Eye (tissue), 1 donor: ENCODE data around the gene YBEY.
"Not testable (repeated sequence)": the region's sequence is repeated elsewhere in the genome, so short reads cannot be mapped to it uniquely, and the experiment has no call there.

ENCODE experiments used
- DNase-seq: peaks from one replicate; pipeline ENCODE4 v3.0.0-alpha.2; 2015

YBEY gene, protein sequence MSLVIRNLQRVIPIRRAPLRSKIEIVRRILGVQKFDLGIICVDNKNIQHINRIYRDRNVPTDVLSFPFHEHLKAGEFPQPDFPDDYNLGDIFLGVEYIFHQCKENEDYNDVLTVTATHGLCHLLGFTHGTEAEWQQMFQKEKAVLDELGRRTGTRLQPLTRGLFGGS

DNA sequence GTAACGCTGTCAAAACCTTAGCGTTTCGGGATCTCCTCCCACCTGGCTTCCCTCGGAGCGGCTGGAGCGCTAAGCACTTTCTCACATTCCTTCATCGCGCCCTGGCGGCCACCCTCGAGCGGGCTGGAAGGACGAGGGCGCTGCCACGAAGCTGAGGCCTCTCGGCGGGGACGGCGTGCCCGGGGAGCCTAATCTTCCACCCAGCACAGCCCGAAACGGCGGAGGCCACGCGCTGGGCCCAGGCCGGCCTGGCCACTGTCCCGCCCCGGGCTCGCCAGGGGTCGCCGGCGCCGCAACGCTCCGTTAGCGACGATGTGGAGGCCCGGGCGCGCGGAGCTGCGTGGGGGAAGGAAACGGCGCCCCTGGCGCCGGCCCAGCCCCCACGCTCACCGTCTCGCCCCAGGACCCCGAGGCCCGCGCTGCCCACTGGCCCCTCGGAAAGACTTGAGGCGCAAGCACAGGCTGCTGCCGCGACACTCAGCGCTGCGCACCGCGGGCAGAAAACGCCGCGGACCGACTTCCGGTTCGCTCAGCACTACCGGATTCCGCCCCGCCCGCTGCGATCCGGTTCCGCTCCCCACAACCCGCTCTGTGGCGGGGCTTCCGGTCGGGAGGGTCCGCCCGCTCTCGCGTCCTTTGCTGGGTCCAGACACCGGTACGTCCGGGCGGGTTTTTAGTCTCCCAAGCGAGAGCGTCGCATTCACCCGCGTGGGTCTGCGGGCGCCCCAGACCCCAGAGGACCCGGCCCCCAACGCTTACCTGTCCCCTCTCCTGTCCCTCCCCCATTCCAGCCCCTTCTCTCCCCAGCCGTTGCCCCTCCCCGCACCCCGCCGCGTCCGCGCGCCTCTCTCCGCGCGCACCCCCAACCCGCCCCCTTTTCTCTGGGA lies at the start of gene YBEY:
Gene YBEY (plus strand): TSS at position 582 of the 887 bp plus-strand sequence. CDS start 572 bp downstream, outside the sequence.
- DNase-seq: peak; percentile 95

DNA sequence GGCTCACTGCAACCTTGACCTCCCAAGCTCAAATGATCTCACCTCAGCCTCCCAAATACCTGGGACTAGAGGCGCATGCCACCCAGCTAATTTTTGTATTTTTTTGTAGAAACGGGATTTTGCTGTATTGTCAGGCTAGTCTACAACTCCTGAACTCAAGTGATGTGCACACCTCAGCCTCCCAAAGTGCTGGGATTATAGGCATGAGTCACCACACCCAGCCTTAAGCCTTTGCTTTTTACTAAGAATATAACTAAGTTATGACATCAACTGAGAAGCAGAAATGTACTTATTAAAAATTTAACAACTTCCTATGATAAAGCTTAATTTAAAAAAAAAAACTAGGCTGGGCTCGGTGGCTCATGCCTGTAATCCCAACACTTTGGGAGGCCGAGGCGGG lies 48.7 kb upstream of the YBEY start:
- DNase-seq: no peak

DNA sequence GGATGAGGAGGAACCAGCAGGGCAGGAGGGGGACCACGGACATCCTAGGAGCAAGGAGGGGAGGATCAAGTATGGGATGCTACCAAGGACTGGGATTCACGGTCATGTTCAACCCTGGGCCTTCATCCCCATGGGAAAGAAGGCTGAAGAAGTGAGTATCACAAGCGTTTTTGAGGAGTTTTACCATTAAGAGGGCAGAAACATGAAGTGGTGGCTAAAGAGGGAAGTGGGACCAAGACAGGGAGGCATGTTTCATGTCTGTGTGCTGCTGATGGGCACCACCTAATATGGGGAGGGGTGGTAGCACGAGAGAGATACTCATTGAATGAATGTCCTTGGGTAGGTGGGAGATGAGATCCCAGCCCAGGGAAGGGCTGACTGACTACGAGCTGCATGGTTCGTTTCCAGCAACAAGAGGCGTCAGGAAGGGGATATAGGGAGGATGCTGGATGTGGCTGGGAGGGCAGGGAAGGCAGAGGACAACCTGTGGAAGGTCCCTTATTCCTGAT lies 46.3 kb upstream of the YBEY start:
- DNase-seq: no peak

DNA sequence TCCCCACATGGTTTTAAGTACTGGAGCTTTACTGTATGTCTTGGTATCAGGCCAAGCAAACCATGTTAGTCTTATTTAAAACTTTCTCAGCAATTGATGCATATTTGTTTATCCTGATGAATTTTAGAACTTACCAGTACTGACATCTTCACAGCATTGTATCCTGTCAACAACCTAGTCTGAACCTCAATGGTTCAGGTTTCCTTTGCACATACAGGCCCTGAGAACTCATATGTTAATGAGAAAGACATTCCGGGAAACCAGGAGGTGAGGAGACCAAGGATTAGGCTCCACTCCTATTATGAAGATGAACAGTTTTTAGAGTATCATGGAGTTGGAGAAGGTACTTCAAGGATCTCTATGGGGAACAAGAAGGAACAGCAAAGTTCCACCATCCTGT lies 44.6 kb upstream of the YBEY start:
- DNase-seq: not testable (repeated sequence)

DNA sequence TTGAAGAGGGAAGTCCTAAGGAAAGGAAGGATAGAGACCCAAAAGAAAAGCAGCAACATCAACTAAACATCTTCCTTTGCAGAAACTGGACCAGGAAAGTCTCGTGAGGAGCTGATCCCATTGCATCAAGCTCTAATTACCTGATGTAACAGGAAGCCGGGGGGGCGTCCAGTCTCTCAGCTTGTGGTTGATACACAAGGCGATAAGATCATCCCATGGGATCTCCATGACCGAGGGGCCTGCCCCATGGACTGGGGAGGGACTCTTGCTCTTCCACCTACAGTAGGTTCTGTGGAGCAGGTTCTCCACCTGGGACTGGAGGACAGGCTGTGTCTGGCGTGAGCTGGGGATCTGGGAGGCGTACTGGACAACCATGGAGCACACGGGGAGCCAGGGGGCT lies 42.8 kb upstream of the YBEY start:
- DNase-seq: no peak

DNA sequence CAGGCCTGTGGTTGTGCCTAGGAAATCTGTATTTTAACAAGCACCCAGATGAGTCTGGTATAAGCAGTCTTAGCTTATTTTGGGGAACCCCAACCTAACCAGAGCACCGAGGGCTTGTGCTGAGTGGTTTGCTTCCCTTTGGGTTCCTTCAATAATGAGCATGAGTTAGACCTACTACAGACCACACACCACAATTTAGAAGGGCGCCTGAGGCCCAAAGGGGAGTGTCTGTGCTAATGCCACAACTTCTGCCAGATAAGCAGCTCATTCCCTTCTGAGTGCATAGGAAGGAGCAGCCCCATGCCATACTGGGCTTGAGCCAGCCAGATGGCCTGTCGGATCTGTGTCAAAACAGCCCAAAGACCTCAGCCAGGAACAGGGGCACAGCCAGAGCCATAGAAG lies 42.2 kb upstream of the YBEY start:
- DNase-seq: no peak

DNA sequence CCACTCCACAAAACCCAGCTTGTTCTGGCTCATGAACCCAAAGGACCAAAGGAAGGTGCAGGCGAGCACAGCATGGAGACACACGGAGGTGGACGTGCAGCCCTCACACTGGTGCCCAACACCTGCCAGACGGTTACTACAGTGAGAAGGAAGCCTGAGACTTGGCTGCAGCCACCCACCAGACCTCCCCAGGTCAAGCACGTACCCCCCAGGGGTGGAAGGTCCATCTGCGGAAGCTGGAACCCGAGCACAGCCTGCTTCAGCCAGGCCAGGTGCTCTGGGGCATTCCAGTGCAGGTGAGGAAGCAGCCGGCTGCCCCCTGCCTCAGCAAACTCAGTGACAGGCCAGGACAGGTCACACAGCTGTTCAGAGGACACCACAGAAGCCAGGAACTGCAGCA lies 41.5 kb upstream of the YBEY start:
- DNase-seq: no peak

DNA sequence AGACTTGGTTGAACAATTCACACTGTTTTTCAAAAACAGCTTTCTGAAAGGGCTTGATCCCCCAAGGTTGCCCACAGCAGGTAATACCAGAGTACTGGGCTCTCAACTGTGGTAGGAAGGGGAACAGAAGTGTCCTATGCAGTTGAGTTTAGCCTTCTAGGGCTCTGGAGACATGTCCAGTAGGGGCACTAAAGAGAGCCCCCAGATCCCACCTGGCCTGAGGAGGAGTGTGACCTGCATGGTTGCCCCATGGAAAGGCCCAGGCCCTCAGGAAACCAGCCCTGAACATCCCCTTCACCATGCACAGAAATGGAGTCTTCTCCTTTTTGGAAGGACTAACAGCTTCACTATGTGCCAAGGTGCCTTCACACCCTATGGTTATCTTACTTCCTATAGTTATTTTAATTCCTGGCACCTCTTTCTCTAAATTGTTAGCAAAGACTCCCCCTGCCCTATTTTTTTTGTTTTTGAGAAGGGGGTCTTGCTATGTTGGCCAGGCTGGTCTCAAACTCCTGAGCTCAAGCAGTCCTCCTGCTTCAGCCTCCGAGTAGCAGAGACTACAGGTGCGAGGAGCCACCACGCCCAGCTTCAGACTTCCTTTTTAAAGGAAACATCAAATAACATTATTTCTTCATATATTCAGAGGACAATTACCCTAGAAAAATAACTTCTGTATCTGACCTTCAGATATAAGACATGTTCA lies 40.8 kb upstream of the YBEY start:
- DNase-seq: no peak

DNA sequence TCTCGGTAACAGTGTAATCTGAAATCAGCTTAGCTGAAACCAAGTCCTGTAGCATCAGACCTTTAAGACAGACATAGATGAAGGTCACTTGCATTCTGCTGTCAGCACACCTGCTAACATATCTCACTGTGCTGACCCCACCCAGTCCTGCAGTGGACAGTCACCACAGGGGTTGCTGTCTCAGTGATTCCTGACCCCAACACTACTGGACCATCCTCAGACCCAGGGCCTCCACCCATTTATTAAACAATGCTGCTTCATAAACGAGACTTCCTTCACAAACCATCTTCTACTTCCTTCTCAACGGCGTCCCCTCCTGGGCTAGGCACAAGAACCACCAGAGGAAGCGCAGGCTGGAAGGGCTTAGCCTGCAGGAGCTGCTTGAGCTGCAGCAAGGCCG lies 39.8 kb upstream of the YBEY start:
- no peak for DNase-seq

DNA sequence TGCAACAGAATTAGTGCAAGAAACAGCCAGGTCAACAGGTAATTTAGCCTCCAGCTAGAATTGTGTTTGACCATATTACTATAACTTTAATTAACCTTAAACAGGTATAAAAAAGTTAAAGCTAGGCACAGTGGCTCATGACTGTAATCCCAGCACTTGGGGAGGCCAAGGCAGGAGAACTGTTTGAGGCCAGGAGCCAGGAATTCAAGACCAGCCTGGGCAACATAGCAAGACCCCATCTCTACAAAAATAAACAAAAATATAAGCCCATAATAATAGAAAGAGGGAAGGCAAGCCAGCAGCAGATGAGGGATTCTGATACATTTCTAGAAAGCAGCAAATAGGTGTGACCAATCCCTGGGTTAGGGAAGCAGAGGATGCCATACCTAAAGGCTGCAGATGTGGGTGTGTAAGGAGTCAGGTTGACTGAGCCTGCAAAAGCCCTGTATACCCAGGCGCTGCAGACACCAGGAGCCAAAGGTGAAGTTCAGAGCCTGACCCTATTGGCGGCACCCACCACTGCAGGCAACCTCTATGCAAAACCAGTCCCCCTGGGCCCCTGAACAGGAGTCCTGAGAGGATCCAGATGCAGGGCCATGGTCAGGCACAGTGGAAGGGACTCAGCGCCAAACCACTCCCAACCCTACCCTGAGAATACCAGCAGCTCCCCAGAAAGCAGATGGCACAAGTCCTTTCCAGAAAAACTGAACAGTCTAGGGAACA lies 38.3 kb upstream of the YBEY start:
- no peak for DNase-seq

DNA sequence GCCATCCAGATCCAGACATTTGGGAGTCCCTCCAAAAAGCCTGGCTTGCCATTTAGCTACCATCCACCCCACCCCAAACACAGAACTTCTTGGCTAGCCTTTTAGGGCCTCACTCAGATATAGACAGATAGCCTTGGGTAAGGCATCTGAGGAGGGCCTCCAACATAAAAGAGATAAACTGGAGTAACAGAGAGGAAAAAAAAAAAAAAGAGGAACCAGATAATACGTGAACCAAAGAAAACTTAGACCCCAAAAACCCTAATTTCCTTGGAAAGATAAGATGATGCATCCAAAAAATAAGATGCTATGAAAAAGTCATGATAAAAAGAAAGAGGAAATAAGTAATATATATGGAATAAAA lies 37.7 kb upstream of the YBEY start:
- no peak for DNase-seq

DNA sequence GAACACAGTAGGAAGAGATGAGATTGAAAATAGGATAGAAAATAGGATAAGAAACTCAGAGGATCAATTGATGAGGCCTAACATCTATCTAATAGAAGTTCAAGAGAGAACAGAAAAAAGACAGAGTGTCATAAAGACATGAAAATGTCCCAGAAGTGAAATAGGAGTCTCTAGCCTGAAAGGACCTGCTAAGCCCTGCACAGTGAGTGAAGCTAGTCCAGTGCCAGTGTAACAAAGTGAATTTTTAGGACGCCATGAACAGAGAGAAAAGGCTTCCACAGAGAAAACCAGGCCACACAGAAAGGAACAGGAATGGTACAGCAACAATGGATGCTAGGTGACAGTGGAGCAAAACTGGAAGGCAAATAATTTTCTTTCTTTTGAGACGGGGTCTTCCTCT lies 37.3 kb upstream of the YBEY start:
- DNase-seq: no peak

DNA sequence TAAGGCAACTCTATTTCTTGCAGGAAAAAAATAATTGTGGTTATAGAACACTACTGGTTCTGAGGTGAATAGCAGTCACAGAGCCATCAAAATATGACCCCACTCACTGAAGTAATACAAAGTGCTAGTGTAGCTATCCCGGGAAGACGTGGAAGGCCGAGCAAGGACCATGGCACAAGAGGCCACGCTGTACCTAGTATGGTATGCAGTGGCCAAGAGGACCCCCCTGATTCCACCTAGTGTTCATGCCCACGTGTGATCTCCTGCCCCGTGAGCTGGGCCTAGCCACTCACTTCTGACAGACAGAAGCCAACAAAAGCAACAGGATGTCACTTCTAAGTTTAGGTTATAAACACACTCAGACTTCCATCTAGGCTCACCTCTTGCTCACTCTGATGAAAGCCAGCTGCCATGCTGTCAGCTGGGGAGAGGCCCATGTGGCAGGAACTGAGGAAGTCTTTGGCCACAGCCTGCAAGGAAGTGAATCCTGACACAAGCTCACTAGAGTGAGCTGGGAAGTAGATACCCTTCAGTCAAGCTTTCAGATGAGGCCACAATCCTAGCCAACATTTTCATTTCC lies 35.9 kb upstream of the YBEY start:
- DNase-seq: no peak

DNA sequence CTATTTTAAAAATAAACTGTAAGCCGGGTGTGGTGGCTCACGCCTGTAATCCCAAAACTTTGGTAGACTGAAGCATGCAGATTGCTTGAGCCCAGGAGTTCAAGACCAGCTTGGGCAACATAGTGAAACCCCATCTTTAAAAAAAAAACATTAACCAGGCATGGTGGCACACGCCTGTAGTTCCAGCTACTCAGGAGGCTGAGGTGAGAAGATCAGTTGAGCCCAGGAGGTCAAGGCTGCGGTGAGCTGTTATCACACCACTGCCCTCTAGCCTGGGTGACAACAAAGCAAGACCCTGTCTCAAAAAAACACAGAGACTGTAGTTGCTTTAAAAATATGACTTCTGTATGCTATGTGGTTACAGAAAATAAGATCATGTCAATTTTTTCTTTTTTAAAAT lies 33.3 kb upstream of the YBEY start:
- DNase-seq: no peak

DNA sequence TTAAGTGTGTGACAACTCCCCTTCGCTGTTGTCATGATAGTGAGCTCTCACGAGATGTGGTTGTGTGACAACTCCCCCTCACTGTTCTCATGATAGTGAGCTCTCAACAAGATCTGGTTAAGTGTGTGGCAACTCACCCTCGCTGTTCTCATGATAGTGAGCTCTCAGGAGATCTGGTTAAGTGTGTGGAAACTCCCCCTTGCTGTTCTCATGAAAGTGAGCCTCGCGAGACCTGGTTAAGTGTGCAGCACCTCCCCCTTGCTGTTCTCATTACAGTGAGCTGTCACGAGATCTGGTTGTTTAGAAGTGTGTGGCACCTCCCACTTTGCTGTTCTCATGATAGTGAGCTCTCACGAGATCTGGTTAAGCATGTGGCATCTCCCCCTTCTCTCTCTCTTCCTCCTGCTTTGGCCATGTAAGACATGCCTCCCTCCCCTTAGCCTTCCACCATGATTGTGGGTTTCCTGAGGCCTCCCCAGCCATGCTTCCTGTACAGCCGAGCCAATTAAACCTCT lies 32.5 kb upstream of the YBEY start:
- DNase-seq: no peak

DNA sequence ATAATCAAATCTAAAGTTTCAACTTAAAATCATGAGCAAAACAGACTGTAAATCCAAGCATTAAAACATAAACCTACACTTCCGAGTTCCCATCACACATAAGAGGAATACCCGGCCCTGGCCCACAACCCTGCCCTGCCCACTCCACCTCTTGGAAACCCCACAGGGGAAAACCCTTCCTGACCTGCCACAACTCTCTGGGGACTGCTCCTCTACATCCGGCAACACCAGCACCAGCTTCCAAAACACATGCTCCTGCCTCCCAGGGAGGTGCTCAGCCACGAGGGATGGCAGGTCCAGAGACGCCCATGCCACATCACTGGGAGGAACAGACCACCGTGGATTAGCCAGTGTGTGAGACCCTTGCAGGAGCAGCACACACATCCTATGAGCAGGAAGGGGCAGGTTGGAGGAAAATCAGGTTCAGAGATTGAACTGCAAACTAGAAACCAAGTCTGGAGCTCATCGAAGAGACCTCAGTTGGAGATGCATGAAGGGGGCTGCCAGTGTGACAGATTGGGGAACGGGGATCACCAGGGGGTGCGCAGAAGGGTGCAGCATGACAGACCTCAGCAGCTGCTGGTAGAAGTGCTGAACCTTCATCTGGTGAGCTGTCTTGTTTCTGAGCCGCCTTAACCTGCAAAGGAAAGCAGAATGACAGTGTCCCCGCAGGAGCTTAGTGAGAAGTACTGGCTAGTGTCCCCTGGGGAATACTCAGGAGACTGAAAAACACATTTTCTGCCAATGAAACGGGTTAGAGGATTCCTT lies 31.8 kb upstream of the YBEY start:
- DNase-seq: no peak

DNA sequence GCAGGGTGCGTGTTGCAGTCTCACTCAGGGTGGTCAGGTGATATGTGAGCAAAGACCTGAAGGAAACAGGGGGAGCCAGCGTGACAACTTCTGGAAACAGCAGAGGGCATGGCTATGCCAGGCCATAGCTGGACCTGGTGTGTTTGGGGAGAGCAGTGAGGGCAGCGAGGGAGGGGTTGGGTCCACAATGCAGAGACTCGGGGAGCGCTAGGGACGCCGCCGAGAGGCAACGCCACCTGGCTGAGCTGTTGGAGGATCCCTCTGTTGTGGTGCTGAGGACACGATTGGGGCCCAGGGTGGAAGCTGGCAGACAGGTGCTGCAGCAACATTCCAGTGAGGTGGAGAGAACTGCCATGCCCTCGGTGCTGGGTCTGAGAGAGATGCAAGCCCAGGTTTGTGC lies 31.0 kb upstream of the YBEY start:
- DNase-seq: no peak

DNA sequence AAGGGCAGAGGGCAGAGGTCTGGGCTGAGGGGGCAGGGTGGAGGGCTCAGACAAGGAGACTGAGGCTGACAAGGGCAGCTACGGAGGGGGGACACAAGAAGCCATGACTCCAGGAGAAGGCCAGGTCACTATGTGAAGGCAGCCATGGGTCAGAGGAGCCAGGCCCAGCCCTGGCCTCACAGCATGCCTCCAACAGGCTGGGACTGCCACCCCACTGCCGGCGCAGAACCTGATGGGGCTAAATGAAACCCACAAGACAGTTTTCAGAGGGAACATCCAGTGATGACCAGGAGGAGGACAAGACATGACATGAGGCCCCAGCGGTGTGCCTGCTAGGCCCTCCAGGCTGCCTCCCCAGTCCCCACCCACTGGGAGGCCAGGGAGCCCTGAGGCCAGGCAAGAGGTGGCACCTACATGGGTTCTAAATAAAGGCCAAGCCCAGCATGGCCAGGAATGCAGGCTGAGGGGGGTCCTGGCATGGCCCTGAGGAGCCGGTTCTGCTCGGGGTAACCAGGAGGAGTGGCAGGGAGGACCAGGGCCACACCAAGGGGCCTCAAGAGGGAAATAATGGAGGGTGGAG lies 30.3 kb upstream of the YBEY start:
- no peak for DNase-seq

DNA sequence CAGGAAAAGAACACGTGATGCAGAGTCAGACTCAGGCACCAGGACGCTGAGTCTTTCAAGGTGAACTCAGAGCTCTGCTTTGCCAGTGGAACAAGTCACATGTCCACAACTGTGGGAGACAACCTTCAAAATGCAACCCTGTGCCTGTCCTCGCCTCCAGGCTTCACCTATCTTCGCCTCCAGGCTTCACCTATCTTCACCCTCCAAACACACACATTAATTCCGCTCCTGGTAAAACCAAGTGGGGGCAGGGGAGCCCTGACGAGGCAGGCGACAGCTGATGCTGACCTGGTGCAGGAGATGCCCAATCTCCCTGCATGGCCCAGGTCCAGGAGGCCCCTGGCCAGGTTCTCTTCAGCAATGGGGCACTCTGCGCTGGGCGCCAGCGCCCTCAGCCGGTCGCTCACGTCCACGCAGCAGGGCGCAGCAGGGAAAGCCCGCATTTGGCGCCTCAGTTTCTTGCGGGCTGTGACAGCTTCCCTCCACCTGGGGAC lies 29.6 kb upstream of the YBEY start:
- no peak for DNase-seq

DNA sequence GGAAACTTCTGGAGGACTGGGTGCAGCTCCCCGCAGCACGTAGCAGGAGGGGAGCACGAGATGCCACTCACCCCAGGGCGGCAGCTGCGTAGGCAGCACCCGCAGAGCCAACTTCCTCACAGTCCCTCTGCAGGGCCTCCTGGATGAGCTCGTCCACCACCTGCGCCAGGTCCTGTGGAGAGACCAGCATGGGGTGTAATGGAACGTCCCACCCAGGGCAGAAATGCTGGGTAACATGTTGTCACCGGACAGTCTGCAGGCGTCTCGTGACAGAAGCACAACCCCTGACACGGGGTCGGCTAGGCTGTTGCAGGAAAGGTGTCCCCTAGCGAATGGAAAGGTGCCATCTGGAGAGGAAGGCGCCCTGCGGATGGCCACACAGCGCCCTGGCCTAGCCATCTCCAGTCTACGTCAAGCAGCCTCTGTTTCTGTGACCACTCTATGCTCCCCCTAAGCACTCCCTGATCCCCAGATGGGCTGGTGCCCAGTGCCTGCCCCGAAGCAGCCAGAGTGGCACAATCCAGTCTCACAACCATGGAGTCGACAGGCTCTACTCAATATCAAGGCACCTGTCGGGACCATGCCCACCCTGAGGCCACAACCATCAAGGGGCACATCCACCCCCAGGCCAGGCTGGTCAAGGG lies 22.0 kb upstream of the YBEY start:
- no peak for DNase-seq

DNA sequence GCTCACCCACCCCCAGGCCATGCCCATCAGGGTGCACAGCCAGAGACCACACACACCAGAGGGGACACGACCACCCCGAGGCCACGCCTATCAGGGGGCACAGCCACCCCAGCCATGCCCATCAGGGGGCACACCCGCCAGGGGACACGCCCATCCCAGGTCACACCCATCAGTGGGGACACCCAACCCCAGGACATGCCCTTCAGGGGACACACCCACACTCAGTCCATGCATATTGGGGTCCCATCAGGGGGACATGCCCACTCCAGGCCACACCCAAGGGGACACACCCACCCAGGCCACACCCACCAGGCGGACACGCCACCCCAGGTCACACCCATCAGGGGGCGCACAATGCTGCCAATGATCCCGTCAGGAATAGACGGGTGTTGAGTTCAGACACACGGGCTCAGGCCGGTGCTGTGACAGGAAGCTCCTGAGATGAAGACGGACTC lies 21.4 kb upstream of the YBEY start:
- DNase-seq: no peak
